ENCODE measurements around the gene SLC34A1. TPM values are rescaled to one million over a fixed set of nuclear protein-coding genes. Genes with fewer than 3 reads are reported as not detected.

Gene SLC34A1
- total and polyA plus RNA-seq, 2 of the 4 experiments (the other 2 are of a cell fraction), result not detected

- no peak overlapping the region for H2BK5ac ChIP-seq (ENCODE audit: low read depth, low read length, poor library complexity, severe bottlenecking)
- DNase-seq (peak; percentile 75), ATAC-seq (ENCODE audit: low read depth) (peak; percentile 90)
- no peak overlapping the region for H2BK15ac ChIP-seq (ENCODE audit: low read depth, low read length)
- intact Hi-C loops (cut with micrococcal nuclease) (loop anchor here (1.0 to 2.0 kb wide), 4 partner anchors 22 to 97 kb away; partner anchors contain the start of genes GRK6 and PRR7), in situ Hi-C loops (cut with MboI; ENCODE audit: low sequenced_read_pairs) (no loop called here), dilution Hi-C loops (cut with HindIII; ENCODE audit: low sequenced_read_pairs, unreplicated experiment) (no loop called here)
- H3K4me1 ChIP-seq (ENCODE audit: control insufficient read depth, insufficient read depth, low read length), result peaks cover 4% of the 10 kb centered on the region; the same call in 1 of the 2 replicates
- peak overlapping the region; percentile 91 to 97; a peak in 3 of 4 replicates for H4K8ac ChIP-seq (ENCODE audit: low read depth in 2 of 2, low read length in 2 of 2)
- H3K9ac ChIP-seq (ENCODE audit: low read depth, low read length), result peak overlapping the region; percentile 57
- BruUV-seq (replicated peaks), result no TSS peak
- peak overlapping the region; percentile 79; the same call in 1 of the 2 replicates for H4K91ac ChIP-seq (ENCODE audit: insufficient read depth, low read depth, low read length)
- no peak overlapping the region for H3K23ac ChIP-seq (ENCODE audit: low read depth, low read length)
- no peak overlapping the region for H3K56ac ChIP-seq (ENCODE audit: extremely low read depth, insufficient read depth, low read length)
- POLR2A ChIA-PET (ENCODE audit: unreplicated experiment), result no interaction called here
- no peak overlapping the region for H3K14ac ChIP-seq (replicated peaks; ENCODE audit: low read depth, low read length)
- H3K36me3 ChIP-seq (ENCODE audit: control insufficient read depth, insufficient read depth, low read length), result no peaks in the 10 kb centered on the region
- WGBS, 2 experiments (ENCODE audit: extremely low coverage in 2 of 2, insufficient read length in 1 of 2), result 2% methylated on average over 57 of the region's 93 CpGs; no CpG with 5 or more reads in 1 of the 2 experiments
- peak overlapping the region; percentile 38 for H2AK9ac ChIP-seq (replicated peaks; ENCODE audit: low read depth, low read length, poor library complexity)
- no peak overlapping the region; the same call in 1 of the 2 replicates for H3K18ac ChIP-seq (ENCODE audit: low read depth, low read length)
- no peaks in the 10 kb centered on the region for H3K9me1 ChIP-seq (ENCODE audit: insufficient read depth, low read length)
- peaks cover 54% of the 10 kb centered on the region for H3K27me3 ChIP-seq (ENCODE audit: control insufficient read depth, insufficient read depth, low read length)
- CTCF ChIA-PET, result interaction anchor here (0.5 to 5.4 kb wide), 24 partner anchors 9 to 391 kb away, joined by 3 to 56 read pairs (median 4); partner anchors contain the start of genes GRK6, LMAN2, PDLIM7 and PRR7
- H2BK120ac ChIP-seq (ENCODE audit: low read depth, low read length), result peak overlapping the region; percentile 64; the same call in 1 of the 2 replicates
- H2AFZ ChIP-seq (replicated peaks; ENCODE audit: low read length, poor library complexity), result peak overlapping the region; percentile 92
- H3K79me1 ChIP-seq (ENCODE audit: low read depth in 1 of 2, low read length in 2 of 2), result no peaks in the 10 kb centered on the region
- peak overlapping the region; percentile 81 for H4K5ac ChIP-seq (ENCODE audit: low read depth, low read length)
- H3K4me3 ChIP-seq (ENCODE audit: insufficient read depth, low read depth, low read length), result peak overlapping the region; percentile 57
- H3K9me3 ChIP-seq (ENCODE audit: control insufficient read depth, insufficient read depth, low read length), result peaks cover 2% of the 10 kb centered on the region; the same call in 1 of the 2 replicates
- H3K27ac ChIP-seq (ENCODE audit: insufficient read depth, low read length), result no peak overlapping the region; the same call in 1 of the 2 replicates
- H2AK5ac ChIP-seq (ENCODE audit: low read depth, low read length), result peak overlapping the region; percentile 5; the same call in 1 of the 2 replicates
- peak overlapping the region; percentile 87 for H3K4me2 ChIP-seq (ENCODE audit: low read depth, low read length)
- peak overlapping the region; percentile 63; the same call in 1 of the 2 replicates for H3K4ac ChIP-seq (ENCODE audit: low read depth, low read length)
- H2BK20ac ChIP-seq (ENCODE audit: low read depth, low read length), result no peak overlapping the region
- no peaks in the 10 kb centered on the region for H4K20me1 ChIP-seq (ENCODE audit: insufficient read depth, low read length)
- TF ChIP-seq BHLHE40 (IDR thresholded peaks at IDR 0.05; ENCODE audit: low read depth, low read length) (peak; percentile 78), RCOR1 (IDR thresholded peaks at IDR 0.05; ENCODE audit: insufficient replicate concordance, low read length) (no peak), CHD1 (IDR thresholded peaks at IDR 0.05; ENCODE audit: low read depth, low read length) (no peak), MAFK (IDR thresholded peaks at IDR 0.05; ENCODE audit: low read depth, low read length) (no peak), NFE2L2 (IDR thresholded peaks at IDR 0.05; ENCODE audit: low read depth, low read length) (no peak), SMC3 (IDR thresholded peaks at IDR 0.05; ENCODE audit: low read depth, low read length) (peak; percentile 58), MAZ (IDR thresholded peaks at IDR 0.05; ENCODE audit: borderline replicate concordance, low read depth, low read length) (peak; percentile 31; the same call in 1 of the 2 replicates), ELK1 (IDR thresholded peaks at IDR 0.05; ENCODE audit: borderline replicate concordance, low read depth, low read length) (no peak), CEBPB (IDR thresholded peaks at IDR 0.05; ENCODE audit: low read depth, low read length) (no peak), RFX5 (IDR thresholded peaks at IDR 0.05; ENCODE audit: low read depth, low read length) (no peak), RAD21 (IDR thresholded peaks at IDR 0.05; ENCODE audit: low read length) (peak; percentile 84), FOS (IDR thresholded peaks at IDR 0.05; ENCODE audit: low read depth, low read length) (no peak), MXI1 (IDR thresholded peaks at IDR 0.05; ENCODE audit: borderline replicate concordance, low read depth, low read length) (peak; percentile 94), USF2 (IDR thresholded peaks at IDR 0.05; ENCODE audit: low read depth, low read length) (no peak), POLR2A (IDR thresholded peaks at IDR 0.05; ENCODE audit: low read depth, low read length) (no peak)
Observed at GRCh38 chr5:177403792-177404640, 19.8 kb downstream of the SLC34A1 start.

All from IMR-90 (cell line).